Retinal pigment epithelial cell (primary cell): Measurements from ENCODE around the gene TBC1D22A.

Experiments used
- DNase-seq: peaks from one replicate; pipeline ENCODE4 v3.0.0-alpha.2; 2010; ENCODE audit warnings: low read depth
- H3K4me3 ChIP-seq: 2 replicates; pipeline ENCODE4 v1.5.1; 2011; ENCODE audit warnings: mild to moderate bottlenecking, low read length, control low read depth, moderate library complexity
- CTCF ChIP-seq: conservative IDR thresholded peaks from 2 replicates; pipeline ENCODE4 v1.5.1; 2011; ENCODE audit warnings: low read depth, low read length, control low read depth, inconsistent platforms

The TBC1D22A gene

GRCh38 chr22:47038206-47038835 is 275.9 kb downstream of the TBC1D22A start:
- no peak overlapping the region for H3K4me3 ChIP-seq
- DNase-seq, result no peak
- TF ChIP-seq CTCF, result no peak

DNA sequence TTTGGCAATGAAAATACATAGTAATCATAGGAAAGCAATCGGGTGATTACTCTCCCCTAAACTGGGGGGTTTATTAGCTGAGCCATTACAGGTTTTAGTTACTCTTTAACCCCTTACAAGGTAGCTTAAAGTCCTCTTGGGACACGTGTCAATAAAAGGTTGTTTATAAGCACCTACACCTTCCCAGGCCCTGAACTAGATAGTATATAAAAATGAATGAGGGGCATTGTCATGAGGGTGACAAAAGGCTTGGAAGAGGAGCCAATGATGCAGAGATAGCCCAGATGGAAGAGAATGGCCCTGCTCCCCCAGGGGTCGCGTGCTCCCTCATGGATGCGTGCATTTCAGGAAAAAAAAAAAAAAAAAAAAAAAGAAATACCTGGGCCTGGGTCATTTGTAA is 276.9 kb downstream of the TBC1D22A start:
- no peak for TF ChIP-seq CTCF
- no peak overlapping the region for H3K4me3 ChIP-seq
- DNase-seq, result no peak

DNA sequence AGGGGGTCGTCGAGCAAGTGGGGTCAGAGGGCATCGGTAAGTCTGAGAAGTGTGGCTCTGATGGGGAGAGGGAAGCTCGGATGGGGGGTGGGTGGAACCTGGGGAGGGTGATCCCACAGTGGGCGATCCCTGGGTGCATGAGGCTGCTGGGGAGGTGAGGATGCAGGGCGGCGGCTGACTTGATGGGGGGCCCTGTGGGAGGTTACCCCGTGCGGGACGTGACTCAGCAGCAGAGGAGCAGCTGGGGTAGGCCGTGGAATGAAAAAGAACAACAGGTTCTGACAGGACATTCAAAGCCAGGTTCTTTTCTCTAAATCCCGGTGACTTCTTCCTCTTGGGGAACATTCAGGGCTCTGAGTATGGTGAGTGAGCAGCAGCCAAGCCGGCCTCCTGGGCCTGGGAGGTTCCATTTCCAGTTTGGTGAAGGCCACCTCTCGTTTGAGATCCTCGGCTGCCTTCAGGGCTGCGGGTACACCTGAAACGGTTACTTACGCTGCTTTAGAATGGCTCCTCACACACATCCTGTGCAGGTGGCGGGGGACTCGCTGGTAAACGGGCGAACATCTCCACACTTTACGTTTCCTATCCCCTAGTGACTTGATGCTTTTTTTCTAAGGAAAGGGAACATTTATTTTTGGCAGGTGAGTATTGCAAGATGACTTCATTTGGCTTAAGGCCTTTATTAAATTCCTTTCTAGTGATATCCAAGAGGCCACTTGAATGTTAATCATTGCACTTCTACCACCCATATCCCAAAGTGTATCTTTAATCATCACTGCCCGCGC is 278.2 kb downstream of the TBC1D22A start:
- no peak for TF ChIP-seq CTCF
- DNase-seq, result no peak
- H3K4me3 ChIP-seq, result no peak overlapping the region

- no peak for TF ChIP-seq CTCF
These were observed 279.0 kb downstream of the TBC1D22A start for GRCh38 chr22:47041271-47042115.

GRCh38 chr22:47042116-47042825 is 279.8 kb downstream of the TBC1D22A start:
- DNase-seq, result no peak
- no peak for TF ChIP-seq CTCF
- no peak overlapping the region for H3K4me3 ChIP-seq

More at GRCh38 chr22:47041271-47042115, 279.0 kb downstream of the TBC1D22A start:
- no peak for DNase-seq
- H3K4me3 ChIP-seq, result no peak overlapping the region

GRCh38 chr22:47042861-47043496 is 280.5 kb downstream of the TBC1D22A start:
- no peak for DNase-seq
- no peak for TF ChIP-seq CTCF
- no peak overlapping the region for H3K4me3 ChIP-seq
